Activated CD8-positive, alpha-beta memory T cell treated with anti-CD3 and anti-CD28 coated beads for 1 hour (primary cell): ENCODE data around the gene DAPK1.

Source experiments
- DNase-seq, 2 donors: peaks; one replicate each; pipeline ENCODE4 v3.0.0-alpha.2; 2020; ENCODE audit warnings: low read depth in 1 of 2; ENCODE audit errors: extremely low read depth in 1 of 2

DAPK1 gene

GRCh38 chr9:87564791-87565241 is 67.1 kb downstream of the DAPK1 start:
- no peak for DNase-seq

DNA sequence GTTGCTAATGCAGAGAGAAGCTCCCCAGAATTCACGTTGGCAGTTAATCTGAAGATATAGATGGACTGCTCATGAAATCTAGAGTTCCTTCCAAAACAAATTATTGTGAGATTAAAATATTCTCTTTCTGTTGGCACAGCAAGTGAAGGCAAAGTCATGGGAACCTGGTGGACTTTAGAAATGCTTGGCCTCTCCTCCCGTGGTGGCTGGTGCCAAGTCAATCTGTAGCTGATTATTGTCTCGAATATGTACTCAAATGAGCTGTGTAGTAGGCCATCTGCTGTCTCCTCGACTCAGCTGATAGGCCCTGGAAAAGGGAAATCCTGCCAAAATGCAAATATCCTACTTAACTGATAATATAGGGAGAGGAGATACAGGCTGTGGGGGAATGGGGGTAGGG is 69.3 kb downstream of the DAPK1 start:
- no peak for DNase-seq

DNA sequence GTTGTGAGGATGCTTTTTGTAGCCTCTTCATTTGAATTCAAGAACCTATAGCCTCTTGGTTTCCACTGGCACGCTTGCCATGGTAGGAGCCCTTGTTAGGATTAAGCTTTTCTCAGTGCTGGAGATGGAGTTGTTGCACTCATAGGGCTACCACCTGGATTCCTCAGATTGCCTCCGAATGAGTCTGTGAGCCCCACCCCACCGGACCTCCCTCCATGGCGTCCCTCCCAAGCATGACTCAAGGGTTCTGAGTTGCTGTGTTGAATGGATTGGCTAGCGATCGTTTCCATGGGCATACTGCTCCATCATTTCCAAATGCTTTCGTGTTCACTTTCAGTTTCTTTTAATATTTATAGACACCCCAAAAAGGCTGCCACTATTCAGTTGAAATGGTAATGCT is 69.9 kb downstream of the DAPK1 start:
- DNase-seq = no peak

- no peak for DNase-seq
Observed at GRCh38 chr9:87567983-87568382, 70.3 kb downstream of the DAPK1 start.

GRCh38 chr9:87568401-87568800 is 70.7 kb downstream of the DAPK1 start:
- DNase-seq = no peak

- no peak for DNase-seq
Observed at GRCh38 chr9:87569008-87569509, 71.4 kb downstream of the DAPK1 start.

DNA sequence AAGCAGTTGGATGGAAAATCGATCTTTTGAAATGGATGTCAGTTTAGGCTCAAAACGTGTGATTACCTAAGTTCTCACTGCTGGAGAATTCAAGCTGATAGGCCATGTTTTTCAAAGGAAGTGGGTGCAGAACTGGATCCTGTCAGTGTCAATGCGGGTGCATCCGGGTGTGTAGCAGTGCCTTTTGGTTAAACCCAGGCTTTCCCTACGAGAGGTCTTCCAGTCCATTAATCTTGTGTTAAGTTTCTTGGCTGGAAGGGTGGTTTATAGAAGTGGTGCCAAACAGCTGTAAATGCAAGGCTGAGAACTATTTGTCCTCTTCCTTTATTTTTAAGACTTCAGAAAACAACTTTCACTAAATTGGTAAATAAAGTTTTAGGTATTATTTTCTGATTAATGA is 71.9 kb downstream of the DAPK1 start:
- DNase-seq = no peak

DNA sequence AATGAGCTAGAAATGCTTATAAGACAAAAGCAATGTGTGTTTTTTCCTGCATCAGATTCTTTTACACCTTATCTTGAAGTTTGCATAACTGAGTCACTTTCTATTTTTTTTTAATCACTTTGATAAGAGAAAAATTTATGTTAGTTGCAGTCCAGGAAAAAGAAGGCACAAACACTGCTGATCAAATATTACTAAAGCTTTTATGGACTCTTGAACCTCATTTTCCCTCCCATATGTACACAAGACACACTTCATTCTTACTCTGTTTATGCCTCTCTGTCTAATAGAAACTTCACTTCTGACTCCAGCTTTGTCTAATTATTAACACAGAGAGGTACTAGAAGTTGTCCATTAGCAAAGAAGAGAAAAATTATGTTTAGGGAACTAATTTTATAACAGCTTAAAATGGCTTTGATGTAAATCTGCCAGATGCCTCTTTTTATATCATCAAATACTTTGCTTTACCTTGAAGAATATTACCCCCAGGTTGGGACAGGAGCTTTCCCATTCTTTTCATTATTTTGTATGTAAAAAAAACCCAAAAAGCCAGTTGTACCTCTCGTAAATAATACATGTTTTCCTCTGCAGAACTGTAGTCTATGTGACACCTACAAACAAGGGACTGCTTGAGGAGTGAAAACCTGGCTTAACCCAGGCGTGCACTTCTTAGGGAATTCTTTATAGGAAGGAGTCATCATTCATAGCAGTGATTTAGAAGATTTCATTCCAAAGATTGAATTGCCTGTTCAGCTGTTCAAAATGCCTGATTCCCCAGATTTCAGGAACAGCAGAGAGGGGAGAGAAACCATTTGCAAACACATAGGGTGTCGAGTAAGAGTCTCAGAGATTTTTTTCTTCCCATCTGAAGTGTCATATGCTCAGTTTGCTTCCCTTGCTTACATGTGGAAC is 72.6 kb downstream of the DAPK1 start:
- DNase-seq = no peak

DNA sequence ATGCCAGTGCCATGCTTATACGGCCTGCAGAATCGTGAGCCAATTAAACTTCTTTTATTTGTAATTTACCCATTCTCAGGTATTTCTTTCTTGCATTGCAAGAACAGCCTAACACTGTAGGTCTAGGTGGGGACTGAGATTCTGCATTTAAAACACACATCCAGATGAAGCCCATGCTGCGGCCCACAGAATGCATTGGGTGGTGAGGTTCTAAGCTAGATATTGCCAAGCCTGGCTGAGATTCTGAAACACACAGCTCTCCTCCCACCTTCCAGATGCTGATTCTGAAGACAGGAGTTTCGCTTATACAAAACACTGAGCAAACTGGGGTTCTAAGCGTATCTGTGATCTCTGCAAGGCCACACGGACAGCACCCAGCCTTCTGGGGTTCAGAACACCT is 75.1 kb downstream of the DAPK1 start:
- no peak for DNase-seq

- no peak for DNase-seq
Observed at GRCh38 chr9:87573841-87574342, 76.2 kb downstream of the DAPK1 start.

- no peak for DNase-seq
Observed at GRCh38 chr9:87577746-87578145, 80.1 kb downstream of the DAPK1 start.

DNA sequence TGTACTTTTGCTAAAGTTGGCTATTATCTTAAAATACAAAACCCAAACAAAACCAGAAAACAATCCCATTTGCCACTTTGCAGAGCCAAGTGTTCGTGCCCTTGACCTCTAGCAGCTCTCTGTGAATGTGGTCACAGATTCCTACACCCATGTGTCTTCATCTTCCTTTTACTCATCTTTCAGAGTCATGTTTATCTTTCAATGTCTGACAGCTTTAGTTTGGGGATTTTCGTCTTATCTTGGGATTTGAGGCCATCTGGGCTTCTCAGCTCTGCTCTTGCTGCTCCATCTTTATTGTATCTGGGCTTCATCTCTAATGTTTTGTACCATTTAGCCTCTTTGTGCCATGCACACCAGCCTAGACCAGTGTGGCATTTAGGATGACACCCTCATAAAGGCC is 81.0 kb downstream of the DAPK1 start:
- DNase-seq = no peak

DNA sequence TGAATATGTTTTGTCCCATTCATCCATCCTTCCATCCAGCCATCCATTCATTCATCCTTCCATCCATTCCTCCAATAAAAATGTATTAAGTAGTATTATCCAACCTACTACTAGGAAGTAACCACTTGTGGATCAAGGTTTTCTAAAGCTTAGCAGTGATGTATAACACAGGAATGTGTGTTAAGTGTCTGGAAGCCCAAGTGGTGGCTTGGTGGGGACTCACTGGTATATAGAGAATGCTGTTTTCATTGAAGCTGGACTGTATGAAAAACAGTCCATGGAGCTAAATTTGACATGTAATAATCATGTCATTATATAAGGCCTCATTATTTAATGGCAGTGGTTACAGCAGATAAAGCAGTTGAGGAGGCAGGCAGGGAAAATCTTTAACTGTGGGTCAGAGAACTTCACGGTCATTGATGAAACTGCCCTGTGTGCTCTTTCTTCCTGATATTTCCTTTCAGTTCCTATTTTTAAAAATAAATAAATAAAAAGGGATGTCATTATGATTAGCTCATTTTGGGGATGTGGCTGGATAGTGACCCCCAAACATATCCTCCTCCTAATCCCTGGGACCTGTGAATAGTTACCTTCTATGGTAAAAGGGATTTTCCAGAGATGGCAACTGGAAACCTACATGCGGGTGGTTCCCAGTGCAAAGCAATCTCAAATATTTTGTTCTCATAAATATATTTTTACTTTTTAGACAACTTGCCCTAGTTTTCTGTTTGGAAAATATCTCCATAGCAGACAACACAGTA is 82.3 kb downstream of the DAPK1 start:
- no peak for DNase-seq

GRCh38 chr9:87580941-87581438 is 83.3 kb downstream of the DAPK1 start:
- DNase-seq = no peak

GRCh38 chr9:87581513-87581912 is 83.8 kb downstream of the DAPK1 start:
- no peak for DNase-seq

- DNase-seq = no peak
Observed at GRCh38 chr9:87581949-87582637, 84.4 kb downstream of the DAPK1 start.

GRCh38 chr9:87584326-87584725 is 86.7 kb downstream of the DAPK1 start:
- DNase-seq = no peak

DNA sequence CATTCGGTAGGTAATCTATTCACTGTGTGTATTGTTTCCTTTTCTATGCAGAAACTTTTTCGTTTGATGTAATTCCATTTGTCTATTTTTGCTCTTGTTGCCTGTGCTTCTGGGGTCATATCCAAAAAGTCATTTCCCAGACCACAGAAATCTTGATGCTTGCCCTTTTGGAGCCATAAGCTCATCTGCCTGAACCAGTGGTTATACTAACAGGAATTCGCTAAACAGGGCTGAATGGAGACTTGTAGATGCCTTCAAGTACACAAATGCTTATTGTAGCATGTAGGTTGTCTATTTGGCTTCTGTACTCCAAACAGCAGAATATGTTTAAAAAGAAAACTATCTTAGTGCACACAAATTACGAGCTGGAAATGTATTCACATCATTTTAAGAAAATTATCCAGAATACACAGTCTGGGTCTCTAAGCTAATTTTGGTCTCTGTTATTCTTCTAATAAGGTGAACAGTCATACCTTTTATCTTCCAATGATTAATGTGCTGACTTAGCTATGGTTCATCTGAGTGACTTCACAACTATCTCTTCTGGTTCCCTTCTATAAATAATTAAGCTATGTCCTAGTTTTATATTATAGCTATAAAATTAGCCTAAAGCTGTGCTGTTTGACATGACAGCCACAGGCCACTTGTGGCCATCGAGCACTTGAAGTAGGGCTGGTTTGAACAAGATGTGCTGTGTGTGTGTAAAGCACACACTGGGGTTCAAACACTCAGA is 87.6 kb downstream of the DAPK1 start:
- DNase-seq = no peak

- DNase-seq = no peak
Observed at GRCh38 chr9:87586731-87587355, 89.2 kb downstream of the DAPK1 start.

DNA sequence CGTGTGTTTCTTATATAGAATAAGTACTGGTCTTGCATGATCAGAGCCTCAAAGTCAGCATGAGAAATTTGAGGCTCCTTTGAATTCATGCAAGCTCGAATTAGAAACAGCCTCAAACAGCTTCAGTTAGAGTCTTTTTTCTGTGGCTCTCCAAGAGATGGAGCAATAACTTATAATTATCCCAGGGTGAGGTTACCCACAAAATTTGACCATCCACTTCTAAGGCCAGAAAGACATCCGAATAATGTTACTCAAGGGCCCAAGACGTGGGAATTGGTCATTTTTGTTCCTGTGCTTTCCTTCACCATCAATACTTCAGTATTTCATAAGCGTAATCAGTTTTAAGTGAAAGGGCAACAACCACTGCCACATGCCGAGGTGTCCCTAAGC is 89.7 kb downstream of the DAPK1 start:
- no peak for DNase-seq
